ENCODE results near the gene TM9SF4. TPM values are rescaled to one million over a fixed set of nuclear protein-coding genes. Genes with fewer than 3 reads are reported as not detected.
A peak's percentile ranks its signal among the peaks of the same experiment; 100 is the strongest.
"Not testable (repeated sequence)": the region's sequence is repeated elsewhere in the genome, so short reads cannot be mapped to it uniquely, and the experiment has no call there.

The TM9SF4 gene
- total RNA-seq, 1 donor from 2014 or later: 13.5 TPM

DNA sequence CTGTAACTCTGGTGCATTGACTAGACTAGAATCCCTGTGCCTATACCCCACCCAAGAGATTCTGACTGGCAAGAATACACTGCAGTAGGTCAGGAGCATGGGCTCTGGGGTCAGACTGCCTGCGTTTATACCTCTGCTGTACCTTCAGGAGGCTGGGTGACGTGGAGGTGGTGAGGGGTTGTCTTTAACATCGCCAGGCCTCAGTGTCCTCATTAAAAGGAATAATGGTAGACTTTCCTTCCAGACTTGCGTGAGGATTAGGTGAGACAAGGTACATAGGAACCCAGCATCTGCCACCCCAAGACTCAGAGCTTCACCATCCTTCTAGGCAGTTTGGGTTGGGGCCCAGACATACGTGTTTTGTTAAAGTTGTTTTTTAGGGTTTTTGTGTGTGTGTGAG is 44.3 kb downstream of the TM9SF4 start:
- DNase-seq (ENCODE audit: low spot score in 2 of 2): no peak
- FAIRE-seq: no peak

DNA sequence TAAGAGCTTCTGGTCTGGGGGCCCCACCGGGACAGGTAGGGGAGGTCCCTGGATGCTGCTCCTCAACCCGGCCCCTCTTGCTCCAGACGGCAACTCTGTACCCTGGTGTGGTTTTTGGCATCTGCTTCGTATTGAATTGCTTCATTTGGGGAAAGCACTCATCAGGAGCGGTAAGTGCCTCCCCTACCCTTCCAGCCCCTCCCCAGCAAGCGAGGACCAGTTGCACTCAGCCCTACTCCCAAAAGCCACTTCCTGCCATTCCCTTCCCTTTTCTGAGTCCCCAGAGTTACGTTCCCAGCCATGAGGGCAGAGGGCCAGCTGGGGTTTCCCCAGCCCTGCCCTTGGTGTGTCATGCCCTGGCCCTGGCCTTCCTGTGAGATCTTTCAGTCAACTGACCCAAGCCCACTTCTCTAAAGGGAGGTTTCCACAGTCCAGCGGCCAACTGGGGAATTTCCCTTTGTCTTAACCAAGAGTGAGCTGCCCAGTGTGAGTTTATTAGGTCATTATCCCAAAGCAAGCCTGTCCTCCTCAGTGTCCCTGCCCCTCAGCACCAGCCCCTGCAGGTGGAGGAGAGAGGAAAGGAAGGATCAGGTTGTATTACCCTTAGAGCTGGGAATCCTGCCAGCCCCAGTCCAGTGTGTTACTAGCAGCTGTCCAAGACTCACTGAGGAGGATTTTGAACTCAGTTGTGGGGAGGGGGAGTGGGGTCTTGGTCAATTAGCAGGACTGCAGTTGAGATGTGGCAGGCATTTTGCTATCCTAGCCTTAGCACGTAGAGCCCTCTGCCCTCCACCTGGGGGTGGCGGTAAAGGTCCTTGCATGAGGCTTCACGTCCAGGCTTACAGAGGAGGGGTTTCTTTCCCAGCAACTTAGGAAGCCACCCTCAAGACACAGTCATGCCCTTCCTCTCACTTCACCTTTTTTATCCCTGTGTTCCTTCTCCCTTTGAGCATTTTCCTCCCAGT is 45.8 kb downstream of the TM9SF4 start:
- DNase-seq (ENCODE audit: low spot score in 2 of 2): peak; percentile 22 to 44
- no peak for FAIRE-seq

DNA sequence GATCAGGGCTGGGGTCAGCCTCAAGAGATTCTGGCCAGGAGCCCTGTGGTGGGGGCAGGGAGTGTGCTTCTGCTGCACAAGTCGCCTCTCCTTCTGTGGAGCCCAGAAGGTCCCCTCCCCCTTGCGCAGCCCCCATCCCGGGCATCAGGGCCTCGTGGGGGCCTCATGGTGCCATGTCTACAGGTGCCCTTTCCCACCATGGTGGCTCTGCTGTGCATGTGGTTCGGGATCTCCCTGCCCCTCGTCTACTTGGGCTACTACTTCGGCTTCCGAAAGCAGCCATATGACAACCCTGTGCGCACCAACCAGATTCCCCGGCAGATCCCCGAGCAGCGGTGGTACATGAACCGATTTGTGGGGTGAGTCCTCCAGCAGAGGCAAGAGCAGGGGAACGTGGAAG is 48.1 kb downstream of the TM9SF4 start:
- no peak for FAIRE-seq
- DNase-seq (ENCODE audit: low spot score in 2 of 2): no peak

DNA sequence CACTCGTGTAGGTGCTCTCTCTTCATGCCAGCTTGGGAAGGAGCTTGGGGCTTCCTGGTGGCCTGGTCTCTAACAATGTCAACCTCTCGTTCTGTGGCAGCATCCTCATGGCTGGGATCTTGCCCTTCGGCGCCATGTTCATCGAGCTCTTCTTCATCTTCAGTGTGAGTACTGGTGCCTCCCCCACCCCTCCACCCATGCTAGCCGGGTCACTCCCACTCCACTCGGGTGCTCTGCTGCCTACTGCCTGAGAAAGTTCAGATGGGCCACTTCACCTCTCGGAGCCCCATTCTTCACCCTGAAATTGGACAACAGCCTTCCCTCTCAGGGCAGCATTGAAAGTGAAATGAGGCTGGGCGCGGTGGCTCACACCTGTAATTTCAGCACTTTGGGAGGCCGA is 48.8 kb downstream of the TM9SF4 start:
- DNase-seq (ENCODE audit: low spot score in 2 of 2): no peak
- FAIRE-seq: no peak

DNA sequence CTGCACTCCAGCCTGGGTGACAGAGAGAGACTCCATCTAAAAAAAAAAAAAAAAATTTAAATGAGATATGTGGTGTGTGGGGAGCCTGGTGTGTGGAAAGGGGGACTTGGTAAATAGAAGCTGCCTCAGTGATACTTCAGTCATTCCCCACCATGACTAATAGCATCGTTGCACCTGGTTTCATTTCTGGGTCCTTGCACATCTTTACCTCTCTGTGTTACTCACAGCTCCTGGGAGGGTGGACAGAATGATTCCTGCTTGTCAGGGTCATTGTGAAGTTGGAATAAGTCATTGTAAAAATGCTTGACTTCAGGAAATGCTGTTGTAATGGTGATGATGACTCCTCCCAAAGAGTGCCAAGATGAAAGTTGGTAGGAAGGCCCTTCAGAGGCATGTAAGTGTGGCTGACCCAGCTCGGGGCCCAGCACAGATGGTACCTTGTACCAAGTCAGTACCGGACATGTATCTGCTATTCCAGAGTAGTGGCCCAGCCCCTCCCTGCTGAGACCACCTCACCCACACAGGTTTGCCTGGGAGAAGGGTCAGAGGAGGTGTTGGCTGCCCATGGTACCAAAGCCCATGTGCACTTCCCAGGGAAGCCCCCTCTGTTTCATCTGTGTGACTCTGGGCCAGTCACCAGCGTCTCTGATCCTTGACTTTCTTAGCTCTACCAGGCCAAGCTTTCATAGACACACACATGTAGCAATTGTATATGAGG is 49.6 kb downstream of the TM9SF4 start:
- FAIRE-seq (no peak), DNase-seq (ENCODE audit: low spot score in 2 of 2) (no peak)

DNA sequence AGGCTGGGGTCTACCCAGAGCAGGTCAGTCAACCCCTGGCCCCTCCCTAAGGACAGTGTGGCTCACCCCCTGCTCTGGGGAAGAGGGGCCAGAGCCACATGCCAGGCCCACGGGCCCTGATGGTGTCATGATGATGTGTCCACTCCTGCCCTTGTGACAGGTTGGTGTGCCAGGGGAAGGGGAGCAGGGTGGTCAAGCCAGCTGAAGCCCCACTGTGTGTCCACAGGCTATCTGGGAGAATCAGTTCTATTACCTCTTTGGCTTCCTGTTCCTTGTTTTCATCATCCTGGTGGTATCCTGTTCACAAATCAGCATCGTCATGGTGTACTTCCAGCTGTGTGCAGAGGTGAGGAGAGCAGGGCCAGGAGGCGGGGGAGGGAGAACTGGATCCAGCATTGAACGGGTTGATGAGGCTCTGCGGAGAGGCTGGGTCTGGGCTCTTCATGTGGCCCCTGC is 50.3 kb downstream of the TM9SF4 start:
- DNase-seq (ENCODE audit: low spot score in 2 of 2) (no peak), FAIRE-seq (no peak)

DNA sequence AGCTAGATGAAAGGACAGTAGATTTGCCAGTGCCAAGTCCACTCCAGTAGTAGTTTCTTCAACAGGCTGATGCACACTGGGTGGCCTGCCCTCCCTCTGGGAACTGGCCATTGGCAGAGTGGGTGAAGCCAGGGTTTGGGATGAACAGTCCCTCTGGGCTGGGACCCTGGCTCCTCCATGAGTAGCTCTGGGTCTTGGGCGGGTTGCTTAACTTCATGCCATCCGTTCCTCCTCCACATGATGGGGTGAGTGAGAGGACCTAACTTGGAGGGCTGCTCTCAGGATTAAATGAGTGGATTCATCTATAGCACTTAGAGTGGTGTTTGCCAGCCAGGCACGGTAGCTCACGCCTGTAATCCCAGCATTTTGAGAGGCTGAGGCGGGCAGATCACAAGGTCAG is 50.8 kb downstream of the TM9SF4 start:
- no peak for FAIRE-seq
- DNase-seq (ENCODE audit: low spot score in 2 of 2): no peak

DNA sequence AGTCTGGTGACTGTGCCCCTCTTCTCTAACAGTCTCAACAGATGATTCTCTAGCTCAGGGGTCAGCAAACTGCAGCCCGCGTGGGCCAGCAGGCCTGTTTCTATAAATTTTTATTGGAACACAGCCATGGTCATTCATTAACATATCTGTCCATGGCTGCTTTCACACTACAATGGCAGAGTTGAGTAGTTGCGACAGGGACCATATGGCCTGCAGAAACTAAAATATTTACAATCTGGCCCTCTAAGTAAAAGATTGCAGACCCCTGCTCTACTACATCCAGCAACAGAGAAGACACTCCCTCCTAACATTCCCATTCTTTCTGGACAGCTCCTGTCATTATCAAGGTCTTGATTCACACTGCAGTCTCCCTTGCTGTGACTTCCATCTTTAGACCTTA is 52.8 kb downstream of the TM9SF4 start:
- FAIRE-seq (no peak), DNase-seq (ENCODE audit: low spot score in 2 of 2) (no peak)

DNA sequence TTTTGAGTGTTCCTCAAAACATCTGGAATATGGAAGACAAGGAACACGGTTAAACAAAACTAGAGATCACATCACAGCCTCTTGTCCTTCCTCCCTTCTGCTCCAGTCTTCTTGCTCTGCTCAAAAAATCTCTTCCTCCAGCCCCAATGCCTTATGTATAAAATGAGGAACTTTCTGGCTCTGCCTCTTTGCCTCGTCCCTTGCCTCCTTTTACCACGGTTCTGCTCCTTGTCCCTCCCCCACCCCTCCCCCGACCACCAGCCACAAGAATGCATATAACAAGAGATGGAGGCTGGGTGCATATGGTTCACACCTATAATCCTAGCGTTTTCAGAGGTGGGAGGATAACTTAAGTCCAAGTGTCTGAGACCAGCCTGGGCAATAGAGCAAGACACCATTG is 54.4 kb downstream of the TM9SF4 start:
- DNase-seq (ENCODE audit: low spot score in 2 of 2) (no peak), FAIRE-seq (no peak)

DNA sequence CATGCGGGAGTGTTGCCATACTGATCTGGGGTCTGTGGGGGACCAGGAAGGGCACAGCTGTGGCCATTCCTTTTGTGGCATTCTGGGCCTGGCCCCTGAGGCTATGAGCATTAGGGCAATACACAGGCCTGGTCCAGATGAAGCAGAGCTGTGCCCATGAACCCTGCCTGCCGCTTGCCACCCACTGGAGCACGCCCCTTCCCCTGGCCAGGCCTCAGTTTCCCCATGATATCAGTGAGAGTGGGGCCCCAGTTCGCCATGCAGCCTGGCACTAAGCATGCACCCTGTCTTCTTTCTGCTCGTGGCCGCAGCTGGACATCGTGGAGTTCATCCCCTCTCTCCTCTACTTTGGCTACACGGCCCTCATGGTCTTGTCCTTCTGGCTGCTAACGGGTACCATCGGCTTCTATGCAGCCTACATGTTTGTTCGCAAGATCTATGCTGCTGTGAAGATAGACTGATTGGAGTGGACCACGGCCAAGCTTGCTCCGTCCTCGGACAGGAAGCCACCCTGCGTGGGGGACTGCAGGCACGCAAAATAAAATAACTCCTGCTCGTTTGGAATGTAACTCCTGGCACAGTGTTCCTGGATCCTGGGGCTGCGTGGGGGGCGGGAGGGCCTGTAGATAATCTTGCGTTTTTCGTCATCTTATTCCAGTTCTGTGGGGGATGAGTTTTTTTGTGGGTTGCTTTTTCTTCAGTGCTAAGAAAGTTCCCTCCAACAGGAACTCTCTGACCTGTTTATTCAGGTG is 55.6 kb downstream of the TM9SF4 start:
- FAIRE-seq (no peak), DNase-seq (ENCODE audit: low spot score in 2 of 2) (no peak)

DNA sequence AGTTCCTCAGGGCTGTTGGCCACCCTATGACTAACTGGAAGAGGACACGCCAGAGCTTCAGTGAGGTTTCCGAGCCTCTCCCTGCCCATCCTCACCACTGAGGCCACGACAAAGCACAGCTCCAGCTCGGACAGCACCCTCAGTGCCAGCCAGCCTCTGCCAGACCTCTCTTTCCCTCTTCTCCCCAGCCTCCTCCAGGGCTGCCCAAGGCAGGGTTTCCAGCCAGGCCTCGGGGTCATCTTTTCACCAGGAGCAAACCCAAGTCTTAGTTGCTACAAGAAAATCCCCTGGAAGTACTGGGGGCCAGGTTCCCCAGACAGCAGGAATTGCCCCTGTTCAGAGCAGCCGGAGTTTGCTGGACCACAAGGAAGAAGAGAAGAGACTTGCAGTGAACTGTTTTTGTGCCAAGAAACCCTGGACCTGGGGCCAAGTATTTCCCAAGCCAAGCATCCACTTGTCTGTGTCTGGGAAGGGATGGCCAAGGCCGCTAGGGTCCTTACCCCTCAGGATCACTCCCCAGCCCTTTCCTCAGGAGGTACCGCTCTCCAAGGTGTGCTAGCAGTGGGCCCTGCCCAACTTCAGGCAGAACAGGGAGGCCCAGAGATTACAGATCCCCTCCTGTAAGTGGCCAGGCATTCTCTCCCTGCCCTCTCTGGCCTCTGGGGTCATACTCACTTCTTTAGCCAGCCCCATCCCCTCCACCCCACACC is 56.5 kb downstream of the TM9SF4 start:
- no peak for FAIRE-seq

DNA sequence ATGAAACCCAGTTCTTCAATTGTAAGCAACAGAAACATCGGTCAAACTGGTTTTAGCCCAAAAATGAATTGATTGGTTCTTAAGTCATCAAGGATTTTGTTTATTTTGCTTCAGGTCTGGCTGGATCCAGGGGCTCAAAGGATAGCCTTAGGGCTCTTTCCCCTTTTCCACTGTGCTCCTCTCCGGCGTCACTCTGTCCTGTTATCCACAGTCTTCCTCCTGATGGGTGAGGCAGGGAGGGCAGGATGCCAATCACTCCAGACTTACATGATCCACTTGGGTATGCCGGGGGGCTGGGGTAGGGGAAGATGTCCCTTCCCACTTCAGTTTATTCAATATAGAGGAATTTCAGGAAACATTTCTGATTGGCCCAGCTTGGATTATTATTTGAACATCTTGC is 58.0 kb downstream of the TM9SF4 start:
- DNase-seq (ENCODE audit: low spot score in 2 of 2) (no peak), FAIRE-seq (no peak)

More for the DNA sequence above, 56.5 kb downstream of the TM9SF4 start:
- no peak for DNase-seq (ENCODE audit: low spot score in 2 of 2)

DNA sequence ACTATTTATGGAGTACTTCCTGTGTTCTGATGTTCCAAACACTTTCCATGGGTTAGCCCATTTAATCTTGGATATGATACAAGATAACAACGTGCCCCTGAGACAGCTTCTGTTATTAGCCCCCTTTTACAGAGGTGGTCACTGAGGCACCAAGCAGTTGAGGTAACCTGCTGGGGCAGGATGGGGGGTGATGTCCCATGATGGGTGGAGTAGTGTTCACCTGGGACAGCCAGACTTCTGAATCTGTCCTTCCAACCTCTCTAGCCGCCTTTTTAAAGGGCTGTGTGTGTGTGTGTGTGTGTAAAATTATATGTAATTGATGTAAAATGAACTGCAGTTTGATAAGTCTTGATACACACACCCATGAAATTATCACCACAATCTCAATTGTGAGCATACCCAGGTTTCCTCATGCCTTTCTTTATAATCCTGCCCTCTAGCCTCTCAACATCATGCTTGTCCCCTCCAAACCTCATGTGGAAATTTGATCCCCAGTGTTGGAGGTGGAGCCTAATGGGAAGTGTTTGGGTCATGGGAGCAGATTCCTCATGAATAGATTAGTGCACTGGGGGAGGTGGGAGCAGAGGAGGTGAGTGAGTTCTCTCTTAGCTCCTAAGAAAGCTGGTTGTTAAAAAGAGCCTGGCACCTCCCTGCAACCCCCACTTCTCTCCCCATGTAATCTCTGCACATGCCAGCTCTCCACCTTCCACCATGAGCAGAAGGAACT is 58.8 kb downstream of the TM9SF4 start:
- no peak for DNase-seq (ENCODE audit: low spot score in 2 of 2)

DNA sequence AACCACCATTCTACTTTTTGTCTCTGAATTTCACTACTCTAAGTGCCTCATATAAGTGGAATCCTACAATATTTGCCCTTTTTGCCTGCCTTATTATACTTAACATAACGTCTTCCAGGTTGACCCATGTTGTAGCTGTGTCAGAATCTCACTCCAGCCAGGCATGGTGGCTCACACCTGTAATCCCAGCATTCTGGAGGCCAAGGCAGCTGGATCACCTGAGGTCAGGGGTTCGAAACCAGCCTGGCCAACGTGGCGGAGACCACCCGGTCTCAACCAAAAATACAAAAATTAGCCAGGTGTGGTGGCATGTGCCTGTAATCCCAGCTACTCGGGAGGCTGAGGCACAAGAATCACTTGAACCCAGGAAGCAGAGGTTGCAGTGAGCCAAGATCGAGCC is 68.2 kb downstream of the TM9SF4 start:
- not testable (repeated sequence) for FAIRE-seq; DNase-seq (ENCODE audit: low spot score in 2 of 2)

More for the DNA sequence above, 58.8 kb downstream of the TM9SF4 start:
- FAIRE-seq: no peak

DNA sequence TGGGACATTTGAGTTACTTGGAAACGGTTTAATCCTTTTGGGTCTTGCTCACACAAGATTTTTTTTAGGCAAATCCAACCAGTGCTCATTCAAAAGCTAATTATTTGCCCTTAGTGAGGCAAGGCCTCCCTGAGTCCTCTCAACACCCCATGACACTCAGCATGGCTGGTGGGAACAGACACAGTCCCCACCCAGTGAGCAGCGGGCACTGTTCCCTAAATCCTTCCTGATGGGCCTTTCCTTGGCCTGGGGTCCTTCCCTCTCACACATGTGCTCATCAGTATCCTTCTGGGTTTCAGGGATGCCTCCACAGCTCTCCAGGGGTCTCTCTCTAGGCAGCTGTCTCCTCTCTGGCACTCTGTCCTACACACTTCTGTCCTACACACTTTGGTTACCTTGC is 70.0 kb downstream of the TM9SF4 start:
- no peak for DNase-seq (ENCODE audit: low spot score in 2 of 2)
- no peak for FAIRE-seq

DNA sequence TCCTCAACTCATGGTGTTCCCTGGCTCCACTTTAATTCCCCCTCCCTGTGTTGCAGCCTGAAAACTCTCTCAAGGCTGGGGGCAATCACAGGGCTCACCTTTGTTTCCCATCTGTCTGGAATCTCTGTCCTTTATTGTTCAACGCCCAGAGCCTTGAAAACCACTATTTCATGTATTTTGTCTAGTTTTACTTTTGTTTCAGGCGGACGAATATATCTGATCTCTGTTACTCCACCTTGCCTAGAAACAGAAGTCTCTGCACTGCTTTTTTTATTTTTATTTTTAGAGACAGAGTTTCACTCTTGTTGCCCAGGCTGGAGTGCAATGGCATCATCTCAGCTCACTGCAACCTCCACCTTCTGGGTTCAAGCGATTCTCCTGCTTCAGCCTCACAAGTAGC is 70.4 kb downstream of the TM9SF4 start:
- FAIRE-seq (no peak), DNase-seq (ENCODE audit: low spot score in 2 of 2) (no peak)

DNA sequence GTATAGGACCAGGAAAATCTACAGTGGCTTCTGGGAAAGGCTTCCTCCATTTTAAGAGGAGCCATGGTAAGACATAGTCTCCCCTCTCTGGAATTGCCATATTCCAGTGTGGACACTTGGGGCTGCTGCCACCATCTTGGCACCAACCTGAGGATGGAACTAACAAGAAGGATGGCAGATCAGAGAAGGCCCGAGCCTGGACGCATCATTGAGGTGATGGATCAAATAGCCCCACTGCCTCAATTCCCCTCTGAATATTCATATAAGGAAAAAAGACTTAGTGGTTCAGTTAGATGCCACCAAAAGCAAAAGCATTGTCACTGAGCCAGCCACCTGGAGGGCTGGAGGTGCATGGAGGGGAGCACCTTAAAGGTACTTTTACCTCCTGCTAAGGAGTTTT is 72.1 kb downstream of the TM9SF4 start:
- no peak for DNase-seq (ENCODE audit: low spot score in 2 of 2)
- no peak for FAIRE-seq

DNA sequence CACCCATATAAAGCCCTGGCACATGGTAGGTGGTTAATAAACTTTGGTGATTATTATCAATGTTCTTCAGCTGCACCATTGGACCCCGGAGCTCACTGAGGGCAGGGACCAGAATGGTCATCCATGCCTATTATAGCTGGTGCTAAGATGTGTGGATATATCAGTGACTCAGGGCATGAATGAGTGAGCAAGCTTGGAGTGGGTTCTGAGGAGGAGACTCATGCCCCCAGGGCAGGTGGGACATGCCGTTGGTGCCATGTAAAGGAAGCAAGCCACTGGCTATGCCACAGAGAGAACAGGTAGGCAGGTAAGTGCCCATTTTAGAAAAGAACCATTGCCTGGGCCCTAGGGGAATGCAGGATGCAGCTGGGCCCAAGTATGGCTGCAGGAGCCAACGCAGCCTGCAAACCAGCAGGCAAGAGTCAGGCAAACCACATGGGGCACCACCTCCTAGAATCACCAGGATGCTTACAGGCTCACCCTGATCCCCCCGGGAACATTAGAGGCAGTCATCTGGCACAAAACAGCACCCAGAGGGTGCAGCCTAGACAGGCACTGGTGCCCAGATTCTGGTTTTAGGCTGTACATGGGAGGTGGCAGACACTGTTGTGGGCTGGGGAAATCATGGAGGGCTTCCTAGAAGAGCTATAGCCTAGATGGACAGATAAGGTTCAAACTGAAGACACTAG is 74.6 kb downstream of the TM9SF4 start:
- DNase-seq (ENCODE audit: low spot score in 2 of 2): no peak
- no peak for FAIRE-seq
